GM19324 (cell line): ENCODE results near the gene TAS2R41.

Source experiments
- ATAC-seq: cut with Tn5 transposase; IDR thresholded peaks from one replicate; pipeline ENCODE4 v1.9.1; 2021; ENCODE audit warnings: mild to moderate bottlenecking, moderate library complexity; ENCODE audit not compliant: unreplicated experiment, low FRiP score

The TAS2R41 gene, protein sequence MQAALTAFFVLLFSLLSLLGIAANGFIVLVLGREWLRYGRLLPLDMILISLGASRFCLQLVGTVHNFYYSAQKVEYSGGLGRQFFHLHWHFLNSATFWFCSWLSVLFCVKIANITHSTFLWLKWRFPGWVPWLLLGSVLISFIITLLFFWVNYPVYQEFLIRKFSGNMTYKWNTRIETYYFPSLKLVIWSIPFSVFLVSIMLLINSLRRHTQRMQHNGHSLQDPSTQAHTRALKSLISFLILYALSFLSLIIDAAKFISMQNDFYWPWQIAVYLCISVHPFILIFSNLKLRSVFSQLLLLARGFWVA

DNA sequence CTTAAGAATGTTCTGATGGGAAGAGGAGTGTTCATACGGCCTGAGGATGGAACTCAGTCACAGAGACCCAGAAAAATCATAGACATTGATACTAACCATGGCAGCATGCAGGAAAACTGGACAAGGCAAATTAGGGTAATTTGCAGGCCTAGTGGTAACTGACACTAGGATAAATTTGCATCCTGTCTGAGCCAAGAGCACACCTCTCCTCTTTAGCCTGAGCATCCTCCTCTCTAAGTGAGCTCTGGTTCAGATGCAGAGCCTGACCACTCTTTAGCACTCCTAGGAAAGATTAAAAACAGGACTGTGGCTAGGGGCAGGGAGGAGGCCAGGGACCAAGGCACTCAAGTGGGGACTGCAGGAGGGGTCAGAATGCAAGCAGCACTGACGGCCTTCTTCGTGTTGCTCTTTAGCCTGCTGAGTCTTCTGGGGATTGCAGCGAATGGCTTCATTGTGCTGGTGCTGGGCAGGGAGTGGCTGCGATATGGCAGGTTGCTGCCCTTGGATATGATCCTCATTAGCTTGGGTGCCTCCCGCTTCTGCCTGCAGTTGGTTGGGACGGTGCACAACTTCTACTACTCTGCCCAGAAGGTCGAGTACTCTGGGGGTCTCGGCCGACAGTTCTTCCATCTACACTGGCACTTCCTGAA, at the start of gene TAS2R41:
Gene TAS2R41 (plus strand): TSS at position 373 of the 650 bp plus-strand sequence. CDS start 0 bp downstream, at position 373.
- no peak for ATAC-seq

DNA sequence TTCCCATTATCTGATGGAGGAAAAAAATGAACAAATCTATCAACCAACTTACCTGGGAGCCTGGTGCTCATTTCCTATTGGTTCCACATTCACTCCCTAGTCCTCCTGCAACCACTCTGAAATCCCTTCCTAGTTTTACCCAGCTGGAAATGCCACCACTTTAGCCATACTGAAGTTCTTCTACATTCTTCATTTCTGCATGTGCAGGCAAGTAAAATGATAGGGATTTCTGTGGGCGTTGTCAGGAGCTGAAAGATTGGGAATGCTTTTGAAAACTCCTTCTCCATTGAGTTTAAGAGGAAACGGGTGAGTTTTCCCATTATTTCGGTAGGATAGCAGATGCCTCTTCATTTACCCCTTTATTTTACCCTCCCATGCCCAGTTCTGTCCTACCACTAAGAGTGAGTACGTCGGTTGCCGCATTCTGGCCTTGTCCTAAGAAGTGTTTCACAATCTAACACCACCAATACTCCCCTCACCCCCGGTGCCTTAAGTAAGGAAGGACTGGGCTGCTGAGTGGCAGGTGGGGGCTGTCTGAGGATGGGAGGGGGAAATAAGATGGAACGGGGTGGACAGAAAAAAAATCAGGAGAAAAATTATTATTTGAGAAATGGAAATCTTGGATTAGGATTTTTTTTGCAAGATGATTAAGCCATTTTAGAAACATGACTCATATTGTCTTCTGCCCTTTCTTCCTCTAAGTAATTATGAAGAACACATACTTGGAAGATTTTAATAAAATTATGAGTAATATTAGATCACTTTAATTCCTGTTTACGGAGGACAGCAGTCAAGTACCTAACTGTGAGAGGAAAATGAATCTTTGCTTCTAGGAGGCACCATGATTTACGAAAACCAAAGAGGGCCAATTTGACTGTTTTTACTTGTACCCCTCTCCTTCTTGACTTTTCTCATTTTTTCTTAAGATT, 47.6 kb upstream of the TAS2R41 start:
- ATAC-seq = no peak

DNA sequence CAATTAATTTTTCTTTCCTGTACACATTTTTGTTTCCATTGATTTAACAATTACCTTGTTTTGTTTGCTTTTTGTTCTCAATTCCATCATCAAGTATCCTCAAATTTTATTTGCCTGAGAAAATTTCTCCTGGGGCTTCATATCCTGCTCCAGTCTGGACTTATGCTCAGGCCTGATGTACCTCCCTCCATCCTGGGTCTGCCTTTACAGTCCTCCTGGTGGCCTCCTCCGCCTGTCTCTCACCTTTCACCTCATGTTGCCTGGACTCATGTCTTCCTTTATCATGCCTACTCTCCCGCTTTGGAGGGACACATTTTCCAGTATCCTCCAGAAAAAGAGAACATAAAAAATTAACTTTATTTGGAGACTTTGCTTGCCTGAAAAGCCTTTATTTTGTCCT, 46.6 kb upstream of the TAS2R41 start:
- ATAC-seq = no peak

DNA sequence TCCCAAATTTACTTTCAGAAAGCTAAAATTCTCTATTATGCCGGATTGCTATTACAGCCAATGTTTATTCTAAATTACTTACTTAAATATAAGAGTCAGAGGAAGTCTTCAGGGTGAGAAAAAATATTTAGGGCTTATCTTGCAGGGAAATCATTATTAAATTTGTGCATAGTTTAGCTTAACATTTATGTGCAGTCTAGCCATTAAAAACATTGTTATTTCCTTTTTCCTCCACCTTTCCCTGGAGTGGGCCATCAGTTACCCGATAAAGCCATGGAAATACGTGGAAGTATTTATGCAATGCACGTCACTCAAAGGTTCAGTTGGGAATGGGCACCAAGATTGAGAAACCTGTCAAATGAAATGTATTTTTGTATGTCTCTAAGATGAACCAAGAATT, 43.9 kb upstream of the TAS2R41 start:
- ATAC-seq = no peak

DNA sequence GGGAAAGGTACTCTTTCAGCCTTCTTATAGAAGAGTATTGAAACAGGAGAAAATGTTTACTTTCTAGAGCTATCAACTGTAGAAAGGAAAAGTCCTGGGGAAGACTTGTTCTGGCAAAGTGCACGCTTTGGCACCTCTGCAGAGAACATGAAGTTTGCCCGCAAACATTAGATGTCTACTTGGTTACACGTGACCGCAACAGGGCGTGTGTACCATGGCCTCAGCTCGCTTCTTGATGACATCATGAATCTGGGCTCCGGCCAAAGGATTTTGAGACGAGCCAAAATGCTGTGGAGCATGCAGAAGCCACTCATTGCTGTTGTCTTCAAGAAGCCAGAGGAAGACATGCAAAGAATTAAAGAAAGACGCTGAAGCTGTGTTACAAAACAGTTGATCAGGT, 43.0 kb upstream of the TAS2R41 start:
- no peak for ATAC-seq

DNA sequence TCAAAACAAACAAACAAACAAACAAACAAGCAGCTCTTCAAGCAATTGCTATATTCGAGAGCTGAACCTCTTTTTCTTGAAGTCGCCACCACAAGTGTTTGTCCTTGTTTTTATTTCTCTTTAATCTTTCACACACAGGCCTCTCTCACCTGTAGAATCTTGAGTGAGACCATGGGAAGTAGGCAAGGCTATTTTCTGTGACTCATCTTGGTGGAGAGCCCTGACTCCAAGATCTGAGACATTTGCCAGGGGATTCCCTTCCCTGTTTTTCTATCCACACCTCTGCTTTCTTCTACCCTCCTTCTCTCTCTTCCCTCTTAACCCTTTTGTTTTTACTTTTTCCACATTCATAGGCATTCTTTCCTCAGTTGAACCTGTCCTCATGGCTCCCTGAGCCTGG, 42.4 kb upstream of the TAS2R41 start:
- ATAC-seq = no peak

GRCh38 chr7:143436325-143436946, 41.2 kb upstream of the TAS2R41 start:
- ATAC-seq = peak; percentile 88

DNA sequence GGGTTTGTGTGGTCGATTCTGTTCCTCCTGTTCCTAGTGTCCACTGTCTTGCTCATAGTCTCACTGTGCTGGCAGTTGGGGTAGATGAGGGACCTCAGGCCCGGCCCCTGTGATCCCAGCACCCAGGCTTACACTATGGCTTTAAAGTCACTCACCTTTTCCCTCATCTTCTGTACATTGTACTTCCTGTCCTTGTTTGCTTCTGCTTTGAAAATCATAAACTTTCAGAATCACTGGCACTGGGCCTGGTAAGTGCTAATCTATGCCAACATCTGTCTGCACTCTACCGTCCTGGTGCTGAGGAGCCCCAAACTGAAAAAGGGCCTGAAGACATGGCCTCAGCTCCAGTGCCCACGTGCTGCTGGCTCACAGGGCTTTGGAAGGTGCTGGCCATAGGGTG, 40.1 kb upstream of the TAS2R41 start:
- ATAC-seq = peak; percentile 51

- ATAC-seq = no peak
Observed at GRCh38 chr7:143439866-143440265, 37.8 kb upstream of the TAS2R41 start.

DNA sequence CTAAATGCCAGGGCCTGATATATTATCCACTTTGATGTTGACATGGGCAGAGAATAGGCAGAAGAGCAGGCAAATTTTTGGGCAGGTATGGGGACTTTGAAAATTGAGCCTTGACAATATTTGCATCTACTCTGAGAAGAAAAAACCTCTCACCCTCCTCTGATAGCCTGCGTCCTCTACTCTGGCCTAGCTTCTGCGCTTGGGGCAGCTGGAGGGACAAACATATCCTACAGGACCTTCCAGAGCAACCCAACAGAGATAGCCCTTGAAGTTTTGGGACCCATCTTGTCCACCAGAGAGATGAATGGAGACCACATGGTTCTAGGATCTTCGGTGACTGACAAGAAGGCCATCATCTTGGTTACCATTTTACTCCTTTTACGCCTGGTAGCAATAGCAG, 34.5 kb upstream of the TAS2R41 start, which contains the start of gene TAS2R60:
Gene TAS2R60 (plus strand): TSS at position 301 of the 400 bp plus-strand sequence. CDS start 0 bp downstream, at position 301.
- no peak for ATAC-seq

DNA sequence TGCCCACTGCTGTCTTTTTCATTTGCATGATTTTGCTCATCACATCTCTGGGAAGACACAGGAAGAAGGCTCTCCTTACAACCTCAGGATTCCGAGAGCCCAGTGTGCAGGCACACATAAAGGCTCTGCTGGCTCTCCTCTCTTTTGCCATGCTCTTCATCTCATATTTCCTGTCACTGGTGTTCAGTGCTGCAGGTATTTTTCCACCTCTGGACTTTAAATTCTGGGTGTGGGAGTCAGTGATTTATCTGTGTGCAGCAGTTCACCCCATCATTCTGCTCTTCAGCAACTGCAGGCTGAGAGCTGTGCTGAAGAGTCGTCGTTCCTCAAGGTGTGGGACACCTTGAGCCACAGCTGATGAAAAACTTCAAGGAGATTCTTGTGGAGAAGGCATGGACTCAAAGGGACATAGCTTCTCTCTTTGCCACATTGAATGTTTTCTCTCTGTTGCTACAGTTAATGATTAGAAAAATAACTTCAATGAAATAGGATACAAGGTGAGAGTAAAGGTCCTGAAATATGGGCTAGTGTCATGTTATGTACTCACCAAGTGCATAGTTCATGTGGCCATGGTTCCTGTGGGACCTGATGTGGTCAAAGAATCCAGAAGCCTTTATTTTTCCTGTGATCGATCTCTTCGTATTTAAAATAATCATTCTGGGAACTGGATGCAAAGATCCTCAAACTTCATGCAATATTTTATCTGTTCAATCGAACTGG, 33.5 kb upstream of the TAS2R41 start:
- ATAC-seq = no peak

DNA sequence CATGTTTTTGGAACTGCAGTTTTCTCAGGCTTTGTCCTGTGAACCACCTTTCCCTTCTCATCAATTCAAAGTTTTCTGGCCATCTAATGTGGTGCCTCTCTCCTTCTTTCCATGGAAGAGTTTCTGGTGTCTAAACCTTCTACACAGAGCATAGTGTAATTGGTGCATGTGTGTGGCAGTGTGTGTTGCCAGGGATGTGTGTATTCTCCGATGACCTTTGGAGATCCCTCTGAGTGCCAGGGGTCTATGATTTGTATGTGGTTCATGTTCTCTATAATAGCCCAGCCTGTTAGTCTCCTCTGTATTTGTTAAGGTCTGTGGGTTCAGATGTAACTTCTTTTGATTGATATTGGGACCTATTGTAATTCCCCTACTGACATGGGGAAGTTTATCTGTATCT, 32.9 kb upstream of the TAS2R41 start:
- no peak for ATAC-seq

- no peak for ATAC-seq
Observed at GRCh38 chr7:143447466-143447865, 30.2 kb upstream of the TAS2R41 start.

DNA sequence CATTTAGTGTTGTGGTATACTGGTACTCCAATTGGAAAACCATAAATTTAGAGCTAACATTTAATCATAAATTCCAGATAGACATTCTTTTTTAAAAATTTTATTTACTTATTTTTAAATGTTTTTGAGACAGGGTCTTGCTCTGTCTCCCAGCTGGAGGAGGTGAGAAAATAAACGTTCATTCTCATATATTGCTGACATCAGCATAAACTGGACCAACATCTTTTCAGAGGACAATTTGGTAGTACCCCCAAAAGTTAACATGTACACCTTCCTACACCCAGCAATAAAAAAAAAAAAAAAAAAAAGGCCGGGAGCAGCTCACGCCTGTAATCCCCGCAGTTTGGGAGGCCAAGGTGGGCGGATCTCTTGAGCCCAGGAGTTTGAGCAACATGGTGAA, 29.2 kb upstream of the TAS2R41 start:
- no peak for ATAC-seq

DNA sequence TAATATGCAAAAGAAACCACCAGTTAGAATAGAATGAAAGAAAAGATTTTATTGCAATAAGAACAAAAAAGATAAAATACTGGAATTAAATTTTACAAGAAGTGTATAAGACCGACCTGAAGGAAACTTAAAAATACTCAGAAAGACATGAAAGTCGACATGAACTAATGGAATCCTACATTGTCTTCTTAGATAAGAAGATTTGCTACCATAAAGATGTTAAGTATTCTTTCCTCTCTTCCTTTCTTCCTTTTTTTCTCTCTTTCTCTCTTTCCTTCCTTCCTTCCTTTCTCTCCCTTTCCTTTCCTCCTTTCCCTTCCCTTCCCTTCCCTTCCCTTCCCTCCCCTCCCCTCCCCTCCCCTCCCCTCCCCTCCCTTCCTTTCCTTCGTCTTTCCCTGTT, 27.9 kb upstream of the TAS2R41 start:
- no peak for ATAC-seq

DNA sequence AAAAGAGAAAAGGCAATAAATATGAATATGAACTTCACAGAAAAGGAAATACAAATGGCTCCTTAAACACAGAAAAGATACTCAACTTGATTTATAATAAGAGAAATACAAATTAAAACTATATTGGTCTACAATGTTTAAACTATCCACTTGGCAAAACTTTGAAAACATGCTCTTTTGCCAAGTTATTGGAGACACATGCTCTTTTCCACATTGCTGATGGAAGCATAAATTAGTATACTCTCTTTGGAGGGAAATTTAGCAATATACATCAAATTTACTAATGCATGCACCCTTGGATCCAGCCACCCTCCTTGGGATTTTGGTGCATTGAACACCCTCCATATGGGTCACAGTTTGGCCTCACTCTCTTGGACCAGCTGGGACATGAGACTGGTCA, 26.6 kb upstream of the TAS2R41 start:
- ATAC-seq = no peak

- no peak for ATAC-seq
Observed at GRCh38 chr7:143451746-143452145, 25.9 kb upstream of the TAS2R41 start.

DNA sequence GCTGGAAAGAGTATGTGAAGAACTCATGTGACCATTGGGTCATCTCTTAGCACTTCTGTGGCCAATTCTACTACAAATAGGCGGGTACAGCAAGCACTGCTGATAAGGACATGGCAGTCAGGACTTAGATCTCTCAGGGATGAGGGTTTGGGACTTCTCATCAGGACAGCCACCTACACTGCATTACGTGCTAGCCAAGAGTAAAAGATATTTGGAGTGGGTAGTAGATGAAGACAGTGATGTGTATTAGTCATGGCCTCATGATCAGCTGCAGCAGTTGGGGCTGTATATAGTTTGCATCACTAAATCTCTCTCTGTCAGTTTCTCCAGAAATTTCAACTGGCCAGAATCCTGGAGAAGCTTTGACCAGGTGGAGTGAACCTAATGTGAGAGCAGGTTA, 25.2 kb upstream of the TAS2R41 start:
- ATAC-seq = no peak

DNA sequence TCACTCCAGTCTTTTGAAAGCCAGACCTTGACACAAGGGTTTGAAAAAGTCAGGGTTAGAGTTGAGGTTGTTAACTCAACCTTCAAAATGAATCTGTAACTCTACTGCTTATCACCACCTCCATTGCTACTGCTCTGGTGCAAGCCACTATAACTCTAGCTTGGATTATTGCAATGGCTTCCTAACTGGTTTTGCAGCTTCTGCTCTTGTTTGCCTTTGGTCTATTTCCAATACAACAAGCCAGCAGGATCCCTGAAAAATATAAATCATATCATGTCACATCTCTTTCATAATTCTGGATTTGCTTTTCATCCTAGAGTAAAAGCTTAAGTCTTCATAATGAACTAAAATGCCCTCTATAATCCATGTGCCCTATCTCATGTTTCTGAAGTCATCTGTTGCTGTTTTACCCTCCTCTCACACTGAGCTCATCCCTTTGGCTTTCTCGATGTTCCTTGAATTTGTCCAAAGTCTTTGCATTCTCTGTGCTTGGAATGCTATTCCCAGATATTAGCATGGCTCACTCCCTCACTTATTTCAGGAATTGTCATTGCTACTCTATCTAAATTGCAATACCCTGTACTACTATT, 23.5 kb upstream of the TAS2R41 start:
- ATAC-seq = no peak

DNA sequence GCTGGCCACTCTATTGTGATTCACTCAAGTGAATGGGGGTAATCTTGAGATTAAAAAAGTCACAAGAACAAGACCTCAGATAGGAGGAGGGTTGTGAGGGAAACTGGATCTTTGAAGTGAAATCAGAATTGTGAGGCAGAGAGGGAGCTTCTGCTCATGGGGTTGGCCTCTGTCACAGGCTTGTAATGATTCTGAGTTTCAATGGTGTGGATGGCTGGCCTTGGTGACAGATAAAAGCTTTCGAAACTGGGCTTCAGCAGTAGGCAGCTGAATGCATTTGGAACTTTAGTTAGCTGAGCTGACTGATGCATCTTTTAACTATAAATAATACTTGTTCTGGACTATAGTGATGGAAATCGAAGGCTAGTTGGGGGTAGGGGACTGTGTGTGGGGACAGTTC, 22.2 kb upstream of the TAS2R41 start:
- no peak for ATAC-seq
